IPS-20b (cell line): Measurements from ENCODE around the gene TSG101.

Experiments used
- H3K27ac ChIP-seq: one replicate; pipeline ENCODE4 v1.5.1; 2013; ENCODE audit warnings: low read length
- H3K27me3 ChIP-seq: 2 replicates; pipeline ENCODE4 v1.6.1; 2013; ENCODE audit warnings: mild to moderate bottlenecking, low read length, inconsistent platforms; ENCODE audit not compliant: insufficient read depth
- H3K36me3 ChIP-seq: 2 replicates; pipeline ENCODE4 v1.6.1; 2013; ENCODE audit warnings: low read depth, mild to moderate bottlenecking, inconsistent platforms, low read length, moderate library complexity; ENCODE audit not compliant: insufficient read depth
- H3K4me1 ChIP-seq: 2 replicates; pipeline ENCODE4 v1.6.1; 2013; ENCODE audit warnings: mild to moderate bottlenecking, control low read depth, inconsistent platforms, low read length, moderate library complexity; ENCODE audit not compliant: insufficient read depth
- H3K4me3 ChIP-seq: 2 replicates; pipeline ENCODE4 v1.5.1; 2013; ENCODE audit warnings: mild to moderate bottlenecking, low read length, inconsistent platforms
- H3K9ac ChIP-seq: 2 replicates; pipeline ENCODE4 v1.6.1; 2013; ENCODE audit warnings: low read depth, mild to moderate bottlenecking, inconsistent platforms, low read length, moderate library complexity
- H3K9me3 ChIP-seq: 2 replicates; pipeline ENCODE4 v1.6.1; 2013; ENCODE audit warnings: mild to moderate bottlenecking, low read depth, low read length, inconsistent platforms; ENCODE audit not compliant: insufficient read depth

Gene TSG101, protein sequence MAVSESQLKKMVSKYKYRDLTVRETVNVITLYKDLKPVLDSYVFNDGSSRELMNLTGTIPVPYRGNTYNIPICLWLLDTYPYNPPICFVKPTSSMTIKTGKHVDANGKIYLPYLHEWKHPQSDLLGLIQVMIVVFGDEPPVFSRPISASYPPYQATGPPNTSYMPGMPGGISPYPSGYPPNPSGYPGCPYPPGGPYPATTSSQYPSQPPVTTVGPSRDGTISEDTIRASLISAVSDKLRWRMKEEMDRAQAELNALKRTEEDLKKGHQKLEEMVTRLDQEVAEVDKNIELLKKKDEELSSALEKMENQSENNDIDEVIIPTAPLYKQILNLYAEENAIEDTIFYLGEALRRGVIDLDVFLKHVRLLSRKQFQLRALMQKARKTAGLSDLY

DNA sequence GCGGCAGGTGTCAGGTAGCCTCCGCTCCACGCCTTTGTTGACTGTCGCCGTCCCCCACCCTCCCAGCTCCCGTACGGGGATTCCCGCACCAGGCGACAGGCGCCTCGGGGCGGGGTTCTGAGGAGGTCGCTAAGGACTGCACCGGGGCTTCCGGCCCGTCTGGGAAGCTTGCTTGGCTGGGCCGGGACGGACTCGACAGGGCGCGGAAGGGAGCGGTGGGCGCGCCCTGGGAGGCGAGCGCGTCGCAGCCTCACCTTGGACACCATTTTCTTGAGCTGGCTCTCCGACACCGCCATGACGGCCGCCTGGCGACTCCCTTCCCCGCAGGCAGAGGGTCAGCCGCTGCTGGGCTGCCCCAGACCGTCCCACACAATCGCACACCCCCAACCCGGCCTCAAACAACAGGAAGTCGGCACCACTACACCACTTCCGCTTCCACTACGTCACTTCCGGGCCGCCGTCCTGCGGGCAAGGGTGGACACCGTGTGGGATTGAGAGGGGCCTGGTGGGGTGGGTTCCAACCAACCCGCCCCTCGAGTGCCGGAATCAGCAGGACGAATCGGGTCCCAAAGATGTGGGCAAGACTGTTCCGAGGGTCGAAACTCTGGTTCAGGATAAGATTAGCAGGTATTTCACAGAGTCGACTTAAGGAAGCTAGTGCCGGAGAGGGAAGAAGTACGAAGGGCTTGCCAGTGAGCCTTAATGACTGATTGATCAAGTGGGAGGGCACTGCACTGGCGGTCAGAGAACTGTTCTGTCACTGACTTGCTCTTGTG lies at the start of gene TSG101:
TSS of gene TSG101 (minus strand) at position 422 of the 776 bp plus-strand sequence. CDS start at position 296, 126 bp downstream.
- no peaks in the 10 kb centered on the region for H3K9me3 ChIP-seq
- peak within 1 kb of the TSS; percentile 95 for H3K4me3 ChIP-seq
- H3K9ac ChIP-seq = peak within 1 kb of the TSS; percentile 97
- 0 out of 2 replicates have a peak, but pooled peaks cover 8% of the 10 kb centered on the region for H3K36me3 ChIP-seq
- H3K4me1 ChIP-seq = no peaks in the 10 kb centered on the region
- no peaks in the 10 kb centered on the region for H3K27me3 ChIP-seq
- peak within 1 kb of the TSS; percentile 35 for H3K27ac ChIP-seq

DNA sequence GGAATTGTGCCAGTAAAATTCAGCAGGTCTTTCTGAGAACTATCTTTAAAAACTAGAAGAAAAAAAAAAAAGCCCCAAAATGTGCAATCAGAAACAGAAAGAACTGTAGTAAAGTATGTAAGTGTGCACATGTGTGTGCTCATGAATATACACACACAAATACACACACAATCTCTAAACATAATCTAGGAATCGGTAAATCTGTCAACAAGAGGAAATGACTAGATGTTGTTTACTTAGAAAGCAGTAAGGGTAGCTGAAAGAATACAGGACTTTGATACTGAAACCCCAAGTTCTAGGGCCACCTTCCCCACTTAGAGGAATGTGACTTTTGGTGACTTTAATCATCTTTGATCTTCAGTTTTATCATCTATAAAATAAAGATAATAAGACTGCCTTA lies 48.6 kb upstream of the TSG101 start:
- Histone ChIP-seq H3K9me3 (no peaks in the 10 kb centered on the region), H3K4me1 (no peaks in the 10 kb centered on the region), H3K27me3 (no peaks in the 10 kb centered on the region), H3K27ac (no peak overlapping the region), H3K9ac (no peak overlapping the region), H3K4me3 (no peak overlapping the region), H3K36me3 (peaks cover 16% of the 10 kb centered on the region)

DNA sequence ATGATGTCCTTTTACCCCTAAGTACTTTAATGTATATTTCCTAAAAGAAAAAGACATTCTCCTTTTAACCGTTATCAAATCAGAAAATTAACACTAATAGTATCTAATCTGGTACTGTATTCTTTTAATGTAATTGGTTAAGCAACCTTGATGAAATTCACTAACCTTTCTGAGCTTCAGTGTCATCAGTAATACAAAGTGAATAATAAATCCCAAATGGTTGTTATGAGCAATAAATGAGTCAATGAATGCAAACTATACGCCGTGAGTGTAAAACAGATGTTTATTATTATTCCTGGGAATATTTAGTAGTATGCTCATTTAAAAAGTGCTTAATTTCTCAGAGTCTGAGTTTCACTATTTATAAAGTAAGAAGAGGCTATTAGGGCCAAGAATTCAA lies 40.3 kb upstream of the TSG101 start:
- H3K9ac ChIP-seq = no peak overlapping the region
- H3K27me3 ChIP-seq = no peaks in the 10 kb centered on the region
- H3K4me1 ChIP-seq = peaks cover 5% of the 10 kb centered on the region; the same call in 1 of the 2 replicates
- no peak overlapping the region for H3K4me3 ChIP-seq
- H3K9me3 ChIP-seq = no peaks in the 10 kb centered on the region
- no peak overlapping the region for H3K27ac ChIP-seq
- peaks cover 24% of the 10 kb centered on the region for H3K36me3 ChIP-seq

DNA sequence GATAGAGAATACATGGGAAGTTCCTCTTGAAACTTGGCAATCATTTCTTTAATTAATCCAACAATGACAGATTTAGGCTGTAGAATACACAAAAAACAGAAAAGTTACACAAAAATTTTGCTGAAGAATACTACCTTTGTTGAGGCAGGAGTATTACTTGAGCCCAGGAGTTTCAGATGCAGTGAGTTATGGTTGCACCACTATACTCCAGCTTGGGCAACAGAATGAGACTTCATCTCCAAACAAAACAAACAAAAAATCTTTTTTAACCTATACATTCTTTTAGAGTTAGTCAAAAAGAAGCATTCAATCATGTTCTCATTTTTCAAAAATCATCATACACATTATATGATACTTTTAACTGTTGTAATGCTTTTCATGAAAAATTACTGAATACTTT lies 39.7 kb upstream of the TSG101 start:
- H3K4me1 ChIP-seq = peaks cover 5% of the 10 kb centered on the region; the same call in 1 of the 2 replicates
- peaks cover 24% of the 10 kb centered on the region for H3K36me3 ChIP-seq
- no peak overlapping the region for H3K9ac ChIP-seq
- H3K27me3 ChIP-seq = no peaks in the 10 kb centered on the region
- H3K27ac ChIP-seq = no peak overlapping the region
- no peaks in the 10 kb centered on the region for H3K9me3 ChIP-seq
- no peak overlapping the region for H3K4me3 ChIP-seq

DNA sequence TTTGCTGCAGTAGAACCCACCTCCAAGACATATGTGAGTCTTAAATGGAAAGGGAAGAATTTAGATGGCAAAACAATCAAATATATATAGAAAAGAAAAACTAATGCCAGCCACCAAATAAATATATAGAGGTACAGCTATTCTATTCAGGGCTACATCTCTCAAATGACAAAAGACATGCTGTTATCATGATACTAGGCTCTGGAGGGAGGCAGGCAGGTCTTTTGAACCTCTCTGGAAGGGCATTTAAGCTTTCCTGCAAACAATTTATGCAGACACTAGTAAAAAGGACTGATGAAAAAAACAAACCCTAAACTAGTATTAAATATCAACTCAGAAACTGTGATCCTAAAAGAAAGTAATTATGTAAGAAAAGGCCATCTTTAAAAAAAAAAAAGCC lies 37.4 kb upstream of the TSG101 start:
- H3K4me3 ChIP-seq = peak overlapping the region; percentile 1; the same call in 1 of the 2 replicates
- H3K4me1 ChIP-seq = peaks cover 5% of the 10 kb centered on the region; the same call in 1 of the 2 replicates
- peaks cover 12% of the 10 kb centered on the region; the same call in 1 of the 2 replicates for H3K36me3 ChIP-seq
- no peaks in the 10 kb centered on the region for H3K9me3 ChIP-seq
- H3K9ac ChIP-seq = peak overlapping the region; percentile 25
- H3K27ac ChIP-seq = no peak overlapping the region
- no peaks in the 10 kb centered on the region for H3K27me3 ChIP-seq

DNA sequence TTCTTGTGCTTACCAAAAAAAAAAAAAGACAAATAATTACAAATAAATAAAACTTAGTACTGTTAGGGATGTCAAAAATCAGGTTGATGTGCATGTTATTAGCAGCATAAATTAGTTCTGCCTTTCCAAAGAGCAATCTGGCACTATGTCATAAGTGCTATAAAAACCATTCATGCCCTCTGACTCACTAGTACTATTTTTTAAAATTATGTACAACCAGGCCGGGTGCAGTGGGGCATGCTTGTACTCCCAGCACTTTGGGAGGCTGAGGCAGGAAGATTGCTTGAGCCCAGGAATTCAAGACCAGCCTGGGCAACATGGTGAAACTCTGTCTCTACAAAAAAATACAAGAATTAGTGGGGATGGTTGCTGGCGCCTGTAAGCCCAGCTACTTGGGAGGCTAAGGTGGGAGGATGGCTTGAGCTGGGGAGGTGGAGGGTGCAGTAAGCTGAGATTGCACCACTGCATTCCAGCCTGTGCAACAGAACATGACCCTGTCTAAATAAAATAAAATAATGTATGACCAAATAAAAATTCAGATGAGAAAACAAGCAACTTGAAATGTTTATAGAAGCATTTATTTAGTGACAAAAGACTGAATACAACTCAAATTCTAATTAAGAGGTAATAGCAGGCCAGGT lies 36.5 kb upstream of the TSG101 start:
- Histone ChIP-seq H3K4me3 (no peak overlapping the region), H3K9me3 (no peaks in the 10 kb centered on the region), H3K36me3 (peaks cover 14% of the 10 kb centered on the region), H3K9ac (no peak overlapping the region), H3K4me1 (peaks cover 5% of the 10 kb centered on the region; the same call in 1 of the 2 replicates), H3K27ac (no peak overlapping the region), H3K27me3 (no peaks in the 10 kb centered on the region)

DNA sequence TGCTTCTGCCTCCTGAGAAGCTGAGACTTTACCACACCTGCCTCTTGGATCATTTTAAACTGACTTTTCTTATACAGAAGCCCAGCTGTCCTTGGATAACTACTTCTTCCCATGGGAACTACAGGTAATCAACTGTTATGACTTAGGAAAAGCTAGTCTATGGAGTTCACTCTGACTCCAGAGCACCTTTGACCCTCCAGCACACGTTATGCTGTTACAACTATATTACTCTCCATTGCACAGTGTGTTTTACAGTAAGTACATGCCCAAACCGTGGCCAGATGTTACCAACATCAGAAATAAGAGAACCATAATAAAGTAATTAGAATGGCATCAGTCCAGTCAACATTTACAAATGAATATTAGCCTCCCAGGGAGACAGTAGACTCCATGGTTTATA lies 21.3 kb upstream of the TSG101 start:
- Histone ChIP-seq H3K9me3 (no peaks in the 10 kb centered on the region; the same call in 1 of the 2 replicates), H3K9ac (no peak overlapping the region), H3K4me1 (no peaks in the 10 kb centered on the region), H3K36me3 (peaks cover 11% of the 10 kb centered on the region; the same call in 1 of the 2 replicates), H3K4me3 (no peak overlapping the region), H3K27ac (no peak overlapping the region), H3K27me3 (no peaks in the 10 kb centered on the region)

DNA sequence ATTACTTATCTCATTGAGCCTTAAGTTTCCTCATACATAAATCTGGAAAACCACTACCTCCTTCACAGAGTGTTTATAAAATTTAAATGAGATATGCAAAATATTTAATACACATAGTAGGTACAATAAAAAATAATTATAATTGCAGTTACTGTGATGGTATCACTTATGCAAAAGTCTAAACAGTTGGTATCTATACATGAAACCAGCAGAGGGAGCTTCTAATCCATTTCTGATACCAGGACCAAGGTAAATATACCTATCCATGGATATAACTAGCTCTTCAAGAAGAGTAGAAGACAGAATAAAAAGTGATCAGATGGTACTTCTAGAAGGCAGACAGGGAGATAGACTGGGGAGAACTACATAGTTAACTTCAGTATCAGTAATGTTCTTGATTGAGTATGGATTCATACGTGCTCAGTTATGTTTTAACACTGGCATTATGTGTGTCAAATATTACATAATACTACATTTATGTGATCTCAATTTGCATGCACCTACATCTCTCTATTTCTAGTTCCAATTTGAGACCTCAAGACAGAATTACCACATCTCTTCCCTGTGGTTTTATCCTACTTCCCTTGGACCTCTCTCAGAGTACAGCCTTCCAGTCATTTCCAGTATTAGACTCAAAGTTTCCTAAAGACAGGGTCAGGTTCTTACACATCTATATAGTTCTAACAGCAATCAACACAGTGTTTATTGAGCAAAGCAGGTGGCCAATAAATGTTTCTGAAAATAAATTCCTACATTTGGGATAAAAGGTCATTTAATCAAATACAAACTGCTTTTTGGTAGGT lies 13.7 kb upstream of the TSG101 start:
- no peak overlapping the region for H3K27ac ChIP-seq
- no peaks in the 10 kb centered on the region for H3K9me3 ChIP-seq
- no peaks in the 10 kb centered on the region for H3K4me1 ChIP-seq
- peaks cover 5% of the 10 kb centered on the region; the same call in 1 of the 2 replicates for H3K36me3 ChIP-seq
- no peaks in the 10 kb centered on the region for H3K27me3 ChIP-seq
- H3K9ac ChIP-seq = no peak overlapping the region
- no peak overlapping the region for H3K4me3 ChIP-seq

DNA sequence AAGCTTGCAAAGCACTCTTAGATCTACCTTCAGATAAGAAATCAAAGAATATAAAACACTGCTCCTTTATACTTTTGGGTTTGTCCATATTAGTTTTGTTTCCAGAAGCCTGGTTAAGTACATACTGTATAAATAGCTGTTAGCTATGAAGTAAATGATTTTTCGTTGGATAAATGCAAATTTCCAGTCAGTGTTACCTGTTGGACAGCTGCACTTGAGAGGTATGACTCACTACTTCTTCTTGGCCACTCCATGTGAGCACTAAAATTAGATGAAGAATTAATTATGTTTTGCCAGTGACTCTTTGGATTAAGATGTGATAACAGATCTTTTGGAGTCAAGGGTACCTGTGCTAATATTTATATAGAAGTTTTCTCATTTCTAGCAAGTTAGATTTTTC lies 9.5 kb upstream of the TSG101 start:
- H3K4me1 ChIP-seq = no peaks in the 10 kb centered on the region
- no peak overlapping the region for H3K27ac ChIP-seq
- no peak overlapping the region for H3K9ac ChIP-seq
- H3K36me3 ChIP-seq = no peaks in the 10 kb centered on the region
- no peaks in the 10 kb centered on the region for H3K27me3 ChIP-seq
- H3K4me3 ChIP-seq = no peak overlapping the region
- no peaks in the 10 kb centered on the region for H3K9me3 ChIP-seq

DNA sequence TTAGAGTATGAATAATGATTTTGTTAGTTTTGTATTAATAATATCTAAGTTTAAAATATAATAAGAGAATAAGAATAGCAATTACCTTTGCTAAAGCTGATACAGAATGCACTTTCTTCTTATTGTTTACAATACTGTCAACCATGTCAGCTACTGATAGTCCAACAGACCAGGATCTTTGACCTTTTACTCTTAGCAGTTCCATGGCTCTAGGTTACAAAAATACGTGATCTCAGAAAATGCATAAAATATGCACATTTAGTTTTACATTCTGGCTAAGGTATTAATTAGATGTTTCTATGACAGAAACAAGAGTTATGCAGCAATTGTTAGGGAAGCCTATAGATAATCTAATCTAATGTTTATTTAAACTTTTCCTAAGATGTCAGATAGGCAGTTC lies 7.5 kb upstream of the TSG101 start:
- no peaks in the 10 kb centered on the region for H3K9me3 ChIP-seq
- H3K27me3 ChIP-seq = no peaks in the 10 kb centered on the region
- no peak overlapping the region for H3K4me3 ChIP-seq
- H3K9ac ChIP-seq = no peak overlapping the region
- no peaks in the 10 kb centered on the region for H3K36me3 ChIP-seq
- no peak overlapping the region for H3K27ac ChIP-seq
- H3K4me1 ChIP-seq = no peaks in the 10 kb centered on the region

DNA sequence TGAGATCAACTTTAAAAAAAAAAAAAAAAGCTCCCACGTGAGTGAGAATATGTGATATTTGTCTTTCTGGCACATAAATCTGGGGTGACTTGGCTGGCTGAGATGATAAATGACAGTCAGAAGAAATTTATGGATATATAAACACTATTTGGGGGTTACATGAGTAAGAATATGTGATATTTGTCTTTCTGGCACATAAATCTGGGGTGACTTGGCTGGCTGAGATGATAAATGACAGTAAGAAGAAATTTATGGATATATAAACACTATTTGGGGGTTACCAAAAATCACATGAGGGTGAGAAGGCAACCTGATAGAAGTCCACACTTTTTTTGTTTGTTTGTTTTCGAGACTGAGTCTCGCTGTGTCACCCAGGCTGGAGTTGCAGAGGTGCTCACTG lies 6.6 kb upstream of the TSG101 start:
- Histone ChIP-seq H3K4me3 (no peak overlapping the region), H3K27ac (no peak overlapping the region), H3K27me3 (no peaks in the 10 kb centered on the region), H3K4me1 (no peaks in the 10 kb centered on the region), H3K9ac (no peak overlapping the region), H3K9me3 (no peaks in the 10 kb centered on the region), H3K36me3 (no peaks in the 10 kb centered on the region)
